ENCODE data around the gene KIAA0586. TPM values are rescaled to one million over a fixed set of nuclear protein-coding genes. Genes with fewer than 3 reads are reported as not detected.
A peak's percentile ranks its signal among the peaks of the same experiment; 100 is the strongest.

The KIAA0586 gene
- total and polyA plus RNA-seq, 8 donors, result 1.7 to 39.1 (median 13.9) TPM

GRCh38 chr14:58460772-58461171 is 33.3 kb downstream of the KIAA0586 start:
- TF ChIP-seq POLR2A (IDR thresholded peaks at IDR 0.05) (no peak), POLR2AphosphoS5 (IDR thresholded peaks at IDR 0.05) (no peak), EP300 (IDR thresholded peaks at IDR 0.05) (no peak), CTCF (IDR thresholded peaks at IDR 0.05) (no peak)
- intact Hi-C loops (cut with DNase I; ENCODE audit: low total_unique reads), result no loop called here
- H3K36me3 ChIP-seq, result peaks cover 17 to 96% (median 81%) of the 10 kb centered on the region in 4 donors
- DNase-seq, result no peak
- no peaks in the 10 kb centered on the region for H3K4me1 ChIP-seq
- H3K9me3 ChIP-seq, result no peaks in the 10 kb centered on the region
- no peak overlapping the region for H3K4me3 ChIP-seq
- WGBS, 5 donors, result 77 to 92% (median 89%) methylated on average over 2 of the region's 2 CpGs
- H3K27me3 ChIP-seq, result no peaks in the 10 kb centered on the region
- H3K27ac ChIP-seq, result no peak overlapping the region

GRCh38 chr14:58463147-58463546 is 35.6 kb downstream of the KIAA0586 start:
- 93 to 100% (median 99%) methylated on average over 2 of the region's 2 CpGs for WGBS, 5 donors
- intact Hi-C loops (cut with DNase I; ENCODE audit: low total_unique reads), result no loop called here

GRCh38 chr14:58464652-58465051 is 37.1 kb downstream of the KIAA0586 start:
- DNase-seq, result no peak
- Histone ChIP-seq H3K27ac (no peak overlapping the region), H3K4me1 (no peaks in the 10 kb centered on the region), H3K4me3 (no peak overlapping the region), H3K36me3 (peaks cover 32 to 95% (median 84%) of the 10 kb centered on the region in 4 donors), H3K9me3 (no peaks in the 10 kb centered on the region), H3K27me3 (no peaks in the 10 kb centered on the region)
- intact Hi-C loops (cut with DNase I; ENCODE audit: low total_unique reads), result no loop called here
- TF ChIP-seq POLR2AphosphoS5 (IDR thresholded peaks at IDR 0.05) (no peak), EP300 (IDR thresholded peaks at IDR 0.05) (no peak), POLR2A (IDR thresholded peaks at IDR 0.05) (no peak), CTCF (IDR thresholded peaks at IDR 0.05) (no peak)
- WGBS, 5 donors, result 96 to 99% (median 97%) methylated on average over 8 of the region's 8 CpGs

More at GRCh38 chr14:58463147-58463546, 35.6 kb downstream of the KIAA0586 start:
- H3K4me1 ChIP-seq, result no peaks in the 10 kb centered on the region
- no peaks in the 10 kb centered on the region for H3K9me3 ChIP-seq
- no peaks in the 10 kb centered on the region for H3K27me3 ChIP-seq
- DNase-seq, result no peak
- no peak overlapping the region for H3K4me3 ChIP-seq
- H3K27ac ChIP-seq, result no peak overlapping the region
- H3K36me3 ChIP-seq, result peaks cover 22 to 94% (median 81%) of the 10 kb centered on the region in 4 donors
- TF ChIP-seq CTCF (IDR thresholded peaks at IDR 0.05), result no peak
- TF ChIP-seq POLR2A (IDR thresholded peaks at IDR 0.05), result no peak
- no peak for TF ChIP-seq POLR2AphosphoS5 (IDR thresholded peaks at IDR 0.05)
- no peak for TF ChIP-seq EP300 (IDR thresholded peaks at IDR 0.05)

- no peak overlapping the region for H3K4me3 ChIP-seq
- WGBS, 5 donors, result 57 to 86% (median 60%) methylated on average over 2 of the region's 2 CpGs
- intact Hi-C loops (cut with DNase I; ENCODE audit: low total_unique reads), result no loop called here
- no peaks in the 10 kb centered on the region for H3K9me3 ChIP-seq
- H3K4me1 ChIP-seq, result no peaks in the 10 kb centered on the region
- peak in 1 of 2 donors; percentile 37 for DNase-seq
- peaks cover 32 to 91% (median 80%) of the 10 kb centered on the region in 4 donors for H3K36me3 ChIP-seq
- H3K27me3 ChIP-seq, result no peaks in the 10 kb centered on the region
- TF ChIP-seq CTCF (IDR thresholded peaks at IDR 0.05), result no peak
- no peak for TF ChIP-seq POLR2A (IDR thresholded peaks at IDR 0.05)
- no peak for TF ChIP-seq EP300 (IDR thresholded peaks at IDR 0.05)
- H3K27ac ChIP-seq, result no peak overlapping the region
Observed at GRCh38 chr14:58465421-58465820, 37.9 kb downstream of the KIAA0586 start.
